Keratinocyte (primary cell): Measurements from ENCODE around the gene KCNQ4. TPM values are rescaled to one million over a fixed set of nuclear protein-coding genes. Genes with fewer than 3 reads are reported as not detected.

Experiments
- DNase-seq: peaks from one replicate; pipeline ENCODE4 v3.0.0-alpha.2; 2011; ENCODE audit warnings: low read depth, missing footprints, low spot score
- FAIRE-seq: peaks from 2 replicates; lab custom pipeline; 2011; peaks lifted over from hg19 to GRCh38; lab: Jason Lieb, UNC
- H2AFZ ChIP-seq: 2 replicates; pipeline ENCODE4 v1.6.0; 2012; ENCODE audit warnings: low read length, control low read depth, inconsistent platforms; ENCODE audit not compliant: control insufficient read depth
- H3K27ac ChIP-seq: 2 replicates; pipeline ENCODE4 v1.5.1; 2011; ENCODE audit warnings: low read length; ENCODE audit not compliant: control insufficient read depth, insufficient read depth
- H3K27me3 ChIP-seq: 3 replicates; pipeline ENCODE4 v1.6.0; 2011; ENCODE audit warnings: low read length; ENCODE audit not compliant: control insufficient read depth, insufficient read depth; ENCODE audit errors: extremely low read depth
- H3K36me3 ChIP-seq, 2 experiments: 2 replicates in 1 of 2; 3 replicates in 1 of 2; pipeline ENCODE4 v1.5.1; 2011; ENCODE audit warnings: low read length in 2 of 2, mild to moderate bottlenecking in 1 of 2; ENCODE audit not compliant: control insufficient read depth in 2 of 2, insufficient read depth in 2 of 2; ENCODE audit errors: extremely low read depth in 1 of 2
- H3K4me1 ChIP-seq: 3 replicates; pipeline ENCODE4 v1.5.1; 2011; ENCODE audit warnings: low read length; ENCODE audit not compliant: control insufficient read depth, insufficient read depth; ENCODE audit errors: extremely low read depth
- H3K4me2 ChIP-seq: 3 replicates; pipeline ENCODE4 v1.6.0; 2011; ENCODE audit warnings: low read depth, low read length; ENCODE audit not compliant: control insufficient read depth, insufficient read depth; ENCODE audit errors: extremely low read depth
- H3K4me3 ChIP-seq, 3 experiments: fragments of 200-600 bp in 1 of 3; sonication (generic) in 1 of 3; 2 replicates in 2 of 3; 3 replicates in 1 of 3; pipeline ENCODE4 v1.5.1; 2011 to 2016; ENCODE audit warnings: low read length in 3 of 3, mild to moderate bottlenecking in 3 of 3, control low read depth in 2 of 3, inconsistent platforms in 1 of 3, low read depth in 1 of 3, mixed read lengths in 1 of 3, mixed run types in 1 of 3, moderate library complexity in 1 of 3; ENCODE audit not compliant: control insufficient read depth in 2 of 3, insufficient read depth in 2 of 3; ENCODE audit errors: extremely low read depth in 1 of 3
- H3K79me2 ChIP-seq: 2 replicates; pipeline ENCODE4 v1.6.0; 2012; ENCODE audit warnings: low read length; ENCODE audit not compliant: control insufficient read depth, insufficient read depth
- H3K9ac ChIP-seq: 3 replicates; pipeline ENCODE4 v1.6.0; 2011; ENCODE audit warnings: low read length; ENCODE audit not compliant: control insufficient read depth, insufficient read depth; ENCODE audit errors: extremely low read depth
- H3K9me1 ChIP-seq: 3 replicates; pipeline ENCODE4 v1.6.0; 2011; ENCODE audit warnings: low read length; ENCODE audit not compliant: control insufficient read depth, insufficient read depth; ENCODE audit errors: extremely low read depth
- H3K9me3 ChIP-seq: 2 replicates; pipeline ENCODE4 v1.5.1; 2012; ENCODE audit warnings: low read depth, low read length; ENCODE audit not compliant: control insufficient read depth
- H4K20me1 ChIP-seq: 3 replicates; pipeline ENCODE4 v1.6.0; 2011; ENCODE audit warnings: low read length; ENCODE audit not compliant: control insufficient read depth, insufficient read depth; ENCODE audit errors: extremely low read depth
- CTCF ChIP-seq, 3 experiments: IDR thresholded peaks in 1 of 3; conservative IDR thresholded peaks in 1 of 3; optimal IDR thresholded peaks in 1 of 3; 2 replicates in 2 of 3; 3 replicates in 1 of 3; pipeline versions ENCODE3 to v1.5.1; 2011; ENCODE audit warnings: low read length in 3 of 3, mild to moderate bottlenecking in 3 of 3, moderate library complexity in 2 of 3, control low read depth in 1 of 3, inconsistent platforms in 1 of 3; ENCODE audit not compliant: insufficient read depth in 2 of 3; ENCODE audit errors: extremely low read depth in 1 of 3
- EZH2 ChIP-seq: IDR thresholded peaks from one replicate; pipeline ENCODE4 v1.6.1; 2012; ENCODE audit warnings: inconsistent platforms, mild to moderate bottlenecking, low read length, moderate library complexity
- dilution Hi-C: fragments of 300-500 bp; cut with MboI; formaldehyde crosslinking; loops from one replicate; pipeline ENCODE4 v1.7.0; 2020; ENCODE audit warnings: low sequenced_read_pairs; ENCODE audit not compliant: extremely low pct_ligation_motif_present
- polyA plus RNA-seq, 5 experiments: library from polyadenylated mRNA; depleted of rRNA in 3 of 5; stranded (reverse) in 3 of 5; stranded (forward) in 1 of 5; unstranded in 1 of 5; fragments of >200 nt; gene quantifications; 1 replicate in 1 of 5; 2 replicates in 3 of 5; 3 replicates in 1 of 5; pipeline versions ENCODE4 v1.2.1 to v1.2.3, GENCODE V29; 2011 to 2012; ENCODE audit warnings: missing spikeins in 2 of 5, low read depth in 1 of 5, low replicate concordance in 1 of 5

KCNQ4 gene
- polyA plus RNA-seq, 1 donor (not counting 4 experiments of a cell fraction or from before 2014, with no cell fraction given) = not detected

DNA sequence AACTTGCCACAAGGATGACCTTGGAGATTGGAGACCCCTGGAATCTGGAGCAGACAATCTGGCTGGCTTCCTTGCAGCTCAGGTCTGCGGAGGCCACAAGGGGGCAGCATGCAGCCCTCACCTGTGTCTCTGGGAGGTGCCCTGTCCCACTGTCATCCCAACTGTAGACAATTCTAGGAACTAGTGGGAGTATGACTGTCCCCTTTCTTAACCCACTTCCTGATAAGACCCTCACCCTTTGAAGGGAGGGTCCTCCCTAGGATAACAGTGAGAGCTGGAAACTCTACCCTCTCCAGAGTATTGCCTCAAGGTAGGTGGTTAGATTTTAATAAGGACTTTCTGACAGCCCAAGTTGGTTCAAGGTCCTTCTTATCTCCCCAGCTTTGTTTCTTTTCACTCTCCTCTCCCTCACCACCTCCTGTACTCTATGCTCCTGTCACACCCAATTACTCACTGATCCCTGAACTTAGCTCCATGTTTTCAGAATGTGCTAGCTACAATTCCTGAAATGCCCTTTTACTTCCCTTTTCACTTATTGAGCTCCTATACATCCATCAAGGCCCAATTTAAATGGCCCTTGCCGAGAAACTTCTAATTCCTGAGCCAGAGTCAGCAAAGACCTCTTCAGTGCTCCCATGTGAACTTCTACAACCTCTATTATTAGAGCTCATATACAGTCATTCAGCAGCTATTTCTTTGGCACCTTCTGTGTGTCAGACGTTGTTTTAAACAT, 9.2 kb upstream of the KCNQ4 start:
- no peak overlapping the region for H3K27ac ChIP-seq
- H3K9me3 ChIP-seq = no peaks in the 10 kb centered on the region
- H3K4me3 ChIP-seq = no peak overlapping the region
- peak; percentile 74 for FAIRE-seq
- peaks cover 23% of the 10 kb centered on the region for H3K4me1 ChIP-seq
- dilution Hi-C loops = no loop called here
- H4K20me1 ChIP-seq = no peaks in the 10 kb centered on the region
- peaks cover 5 to 14% of the 10 kb centered on the region in 2 experiments for H3K36me3 ChIP-seq
- no peak overlapping the region for H3K9ac ChIP-seq
- no peaks in the 10 kb centered on the region for H3K79me2 ChIP-seq
- no peak for DNase-seq
- H2AFZ ChIP-seq = no peak overlapping the region
- H3K9me1 ChIP-seq = no peaks in the 10 kb centered on the region
- no peak overlapping the region for H3K4me2 ChIP-seq
- peak; percentile 81 to 89 (median 87) for TF ChIP-seq CTCF (optimal IDR thresholded peaks at IDR 0.05 in 1 of 3, IDR thresholded peaks at IDR 0.05 in 1 of 3, conservative IDR thresholded peaks at IDR 0.05 in 1 of 3; ENCODE audit: extremely low read depth in 1 of 3, insufficient read depth in 2 of 3, low read length in 3 of 3)
- TF ChIP-seq EZH2 = no peak
- H3K27me3 ChIP-seq = no peaks in the 10 kb centered on the region

GRCh38 chr1:40776236-40777072, 7.1 kb upstream of the KCNQ4 start:
- no peak for TF ChIP-seq CTCF (optimal IDR thresholded peaks at IDR 0.05 in 1 of 3, IDR thresholded peaks at IDR 0.05 in 1 of 3, conservative IDR thresholded peaks at IDR 0.05 in 1 of 3; ENCODE audit: extremely low read depth in 1 of 3, insufficient read depth in 2 of 3, low read length in 3 of 3)
- TF ChIP-seq EZH2 = no peak
- H3K4me2 ChIP-seq = no peak overlapping the region

More at GRCh38 chr1:40776236-40777072, 7.1 kb upstream of the KCNQ4 start:
- Histone ChIP-seq H3K4me1 (peaks cover 14% of the 10 kb centered on the region), H3K9me3 (no peaks in the 10 kb centered on the region), H3K9me1 (no peaks in the 10 kb centered on the region), H3K36me3 (peaks cover 0 to 9% of the 10 kb centered on the region in 2 experiments), H3K9ac (no peak overlapping the region), H2AFZ (no peak overlapping the region), H3K27ac (no peak overlapping the region), H3K4me3 (no peak overlapping the region), H4K20me1 (no peaks in the 10 kb centered on the region), H3K79me2 (no peaks in the 10 kb centered on the region), H3K27me3 (no peaks in the 10 kb centered on the region)
- FAIRE-seq (no peak), DNase-seq (no peak)
- dilution Hi-C loops = no loop called here
